Left kidney (tissue), 2 donors: ENCODE measurements around the gene NTF3. TPM values are rescaled to one million over a fixed set of nuclear protein-coding genes. Genes with fewer than 3 reads are reported as not detected.

ENCODE experiments used
- DNase-seq: peaks from one replicate; pipeline ENCODE4 v3.0.0-alpha.2; 2013
- polyA plus RNA-seq: library from polyadenylated mRNA; unstranded; fragments of 120-200 nt; gene quantifications from one replicate; pipeline ENCODE4 v1.2.1, GENCODE V29; 2013; ENCODE audit not compliant: insufficient read length

The NTF3 gene
- polyA plus RNA-seq, 1 donor: 4.1 TPM

DNA sequence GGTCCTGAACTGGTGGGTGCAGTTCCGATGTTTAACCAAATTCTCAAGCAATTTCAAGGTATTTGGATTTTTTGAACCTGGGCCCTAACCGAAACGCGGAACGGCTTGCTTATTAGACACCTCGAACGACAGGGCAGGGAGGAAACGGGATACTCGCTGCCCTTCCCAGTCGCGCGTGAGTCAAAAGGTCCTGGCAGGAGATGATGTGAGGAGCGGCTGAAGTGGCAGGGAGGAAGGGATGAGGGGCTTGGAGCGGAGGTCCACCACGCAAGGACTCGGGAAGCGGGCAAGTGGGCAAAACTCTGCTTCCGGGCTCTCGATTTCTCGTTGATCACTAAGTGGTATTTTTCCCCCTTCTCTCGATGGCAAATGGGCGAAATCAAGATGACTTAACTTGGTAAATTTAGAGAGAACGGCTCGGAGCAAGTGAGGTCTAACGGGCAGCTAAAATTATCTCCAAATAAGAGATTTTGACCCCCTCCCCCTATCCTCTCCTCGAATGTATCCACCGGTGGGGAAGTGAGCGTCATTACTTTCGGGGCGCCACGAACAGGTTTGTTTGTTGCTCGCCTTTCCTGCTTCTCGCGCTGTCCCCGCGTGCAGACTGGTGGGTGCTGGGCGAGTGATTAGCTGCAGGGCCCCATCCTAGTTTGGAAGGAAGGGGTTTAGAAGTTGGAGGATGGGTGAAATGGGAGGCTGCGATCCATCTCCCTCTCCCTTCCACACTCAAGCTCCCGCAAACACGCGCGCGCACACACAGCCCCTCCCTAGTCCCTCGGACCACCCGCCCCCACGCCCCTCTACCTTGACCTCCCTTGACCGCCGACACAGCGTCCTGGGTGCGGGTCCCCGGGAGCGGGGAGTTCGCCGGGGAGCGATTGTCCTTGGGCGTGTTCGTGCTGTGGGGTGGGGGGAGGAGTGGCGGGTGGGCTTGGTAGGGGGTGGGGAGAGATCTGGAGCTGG, 986 bp upstream of the NTF3 start:
- no peak for DNase-seq

GRCh38 chr12:5433081-5433844, 1.4 kb downstream of the NTF3 start:
- DNase-seq: no peak

DNA sequence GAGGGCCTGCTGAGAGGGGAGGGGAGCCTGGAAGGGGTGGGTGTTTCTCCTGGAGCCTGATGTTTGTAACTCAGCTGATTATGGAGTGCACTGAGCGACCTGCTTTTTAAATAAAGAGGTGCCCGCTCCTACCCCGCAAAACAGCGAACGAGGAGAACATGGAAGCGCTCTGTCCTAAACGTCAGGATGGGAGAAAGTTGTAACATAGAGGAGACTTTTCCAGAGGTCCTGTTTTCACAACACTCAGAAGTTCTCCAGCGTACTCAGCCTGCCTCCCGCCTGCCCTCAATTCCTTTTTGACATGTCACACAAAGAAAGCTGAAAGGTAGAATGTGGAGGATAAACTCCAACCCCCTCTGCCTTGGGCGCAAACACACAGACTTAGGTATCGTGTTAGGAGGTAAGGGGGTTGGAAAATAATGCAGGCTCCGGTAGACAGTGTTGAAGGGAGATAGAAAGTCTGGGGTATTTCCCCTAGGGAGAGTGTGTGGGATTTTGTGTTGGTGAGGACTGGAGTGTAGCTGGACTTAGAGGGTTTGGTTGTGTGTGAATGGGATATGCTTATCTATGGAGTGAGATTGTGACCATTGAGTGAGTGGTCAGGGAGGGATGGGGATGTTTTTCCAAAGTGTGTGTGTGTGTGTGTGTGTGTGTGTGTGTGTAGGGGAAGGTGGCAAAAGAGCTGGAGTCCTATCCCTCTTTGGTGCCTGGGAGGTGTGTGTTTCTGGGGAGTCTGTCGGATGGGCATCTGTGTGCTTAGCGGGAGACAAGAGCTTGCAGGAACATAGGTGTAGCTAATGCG, 2.1 kb downstream of the NTF3 start:
- no peak for DNase-seq

GRCh38 chr12:5434647-5435560, 3.0 kb downstream of the NTF3 start:
- DNase-seq: no peak

DNA sequence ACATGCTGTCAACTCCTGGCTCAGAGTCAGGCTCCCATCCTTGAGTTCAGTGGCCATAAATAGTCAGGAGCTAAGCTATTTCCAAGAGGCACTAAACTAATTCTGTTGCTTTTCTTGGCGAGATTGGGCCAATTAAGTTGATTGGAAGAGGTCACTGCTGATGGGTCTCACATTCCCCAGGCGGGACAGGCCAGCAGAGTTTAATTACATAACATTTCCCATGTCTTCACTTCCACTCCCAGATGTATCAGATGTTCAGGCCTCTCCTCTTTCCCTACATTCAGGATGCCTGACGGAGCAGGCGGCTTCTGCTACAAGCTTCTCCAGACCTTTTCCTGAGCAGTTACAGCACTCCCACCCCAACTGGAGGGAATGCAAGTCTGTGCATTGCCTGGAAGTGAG, 5.3 kb downstream of the NTF3 start:
- DNase-seq: no peak

DNA sequence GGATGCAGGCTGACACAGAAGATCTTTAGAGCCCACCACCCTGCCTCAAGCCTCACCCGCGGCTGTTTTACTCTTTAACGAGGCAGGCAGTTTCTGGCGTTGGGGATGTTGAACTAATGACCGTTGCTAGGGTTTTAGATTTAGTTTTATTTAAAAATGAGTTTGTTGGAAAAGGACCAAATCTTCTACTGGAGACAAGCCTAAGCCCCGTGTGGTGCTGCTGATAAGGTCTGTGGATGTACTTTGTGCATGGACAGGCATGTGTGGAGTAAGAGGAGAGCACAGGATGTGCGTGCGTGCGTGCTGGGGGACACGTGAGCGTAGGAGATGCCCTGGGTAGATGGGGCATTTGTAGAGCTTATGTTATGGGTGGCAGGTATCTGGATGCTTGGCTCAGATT, 5.7 kb downstream of the NTF3 start:
- no peak for DNase-seq

GRCh38 chr12:5438671-5439200, 6.8 kb downstream of the NTF3 start:
- DNase-seq: no peak

GRCh38 chr12:5439371-5439771, 7.5 kb downstream of the NTF3 start:
- DNase-seq: no peak

GRCh38 chr12:5439788-5440300, 7.9 kb downstream of the NTF3 start:
- no peak for DNase-seq

- no peak for DNase-seq
These were observed 9.1 kb downstream of the NTF3 start for GRCh38 chr12:5440978-5441377.

- DNase-seq: no peak
These were observed 9.8 kb downstream of the NTF3 start for GRCh38 chr12:5441497-5442236.

DNA sequence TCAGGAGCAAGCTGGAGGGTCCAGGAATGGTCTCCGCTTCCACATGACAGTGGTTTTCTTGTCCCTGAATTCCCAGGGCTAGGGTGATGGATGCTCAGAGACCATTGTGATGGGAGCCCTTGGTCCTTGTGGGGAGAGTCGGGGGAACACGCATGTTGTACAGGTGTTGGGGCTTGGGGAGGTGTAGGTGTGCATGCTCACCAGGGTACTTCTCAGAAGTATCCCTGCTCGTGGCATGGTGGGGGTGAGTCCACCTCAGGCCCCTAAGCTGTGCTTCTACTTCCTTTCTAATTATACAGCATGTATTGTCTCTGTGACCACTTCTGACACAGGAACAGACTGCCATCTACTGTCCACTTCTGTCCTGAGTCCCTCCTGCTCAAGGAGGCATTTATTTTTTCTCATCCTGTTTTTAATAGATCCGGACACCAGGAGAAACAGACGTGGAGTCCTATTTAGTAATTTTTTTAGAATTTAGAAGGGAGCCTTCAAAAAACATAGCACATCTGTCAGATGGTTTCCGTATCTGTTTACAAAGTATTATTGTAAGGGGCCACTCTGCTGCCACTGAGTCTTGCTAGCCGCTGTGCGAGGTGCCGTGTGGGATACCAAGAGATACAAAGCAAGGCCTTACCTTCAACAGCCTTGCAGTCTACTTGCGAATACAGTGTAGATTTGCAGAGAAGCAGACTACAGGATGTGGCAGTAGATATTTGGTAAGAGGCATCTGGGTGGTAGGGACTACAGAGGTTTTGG, 10.5 kb downstream of the NTF3 start:
- no peak for DNase-seq

- no peak for DNase-seq
These were observed 12.6 kb downstream of the NTF3 start for GRCh38 chr12:5444520-5444919.

DNA sequence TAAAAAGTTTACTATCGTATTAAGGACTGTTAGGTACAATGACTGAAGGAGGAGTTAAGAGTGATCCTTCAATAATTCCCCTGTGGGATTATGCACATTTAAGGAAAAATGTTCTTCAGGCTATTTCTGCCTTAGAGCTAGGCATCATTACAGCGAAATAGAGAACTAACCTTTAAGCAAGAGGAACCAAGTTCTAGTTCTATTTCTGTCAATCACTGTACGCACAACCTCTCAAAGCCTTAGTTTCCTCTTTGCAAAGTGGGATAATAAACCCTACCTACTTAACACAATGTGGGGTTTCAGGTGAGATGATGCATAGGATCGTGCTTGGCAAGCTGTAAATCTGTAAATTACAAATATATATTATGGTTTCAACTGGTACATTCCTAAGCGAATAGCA, 15.4 kb downstream of the NTF3 start:
- DNase-seq: no peak

DNA sequence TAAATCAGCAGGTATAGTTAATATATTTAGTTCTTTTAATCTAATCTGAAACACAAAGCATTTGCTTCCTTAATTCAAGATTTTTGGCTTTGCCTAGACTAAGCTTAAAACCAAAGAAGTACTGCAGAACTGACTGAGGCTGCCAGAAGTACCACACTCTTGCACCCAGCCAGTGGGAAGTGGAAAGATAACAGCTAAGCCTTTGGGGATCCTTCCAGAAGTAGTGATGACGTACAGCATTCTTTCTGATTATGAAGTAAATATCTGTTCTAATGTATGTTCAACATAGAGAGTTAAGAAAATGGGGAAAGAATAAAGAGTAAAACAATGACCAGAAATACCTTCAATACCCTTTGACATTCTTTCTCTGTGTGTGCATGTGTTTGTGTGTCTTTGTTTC, 19.3 kb downstream of the NTF3 start:
- DNase-seq: no peak

GRCh38 chr12:5452569-5452968, 20.7 kb downstream of the NTF3 start:
- DNase-seq: no peak

- no peak for DNase-seq
These were observed 21.6 kb downstream of the NTF3 start for GRCh38 chr12:5453466-5453865.

GRCh38 chr12:5455045-5455444, 23.1 kb downstream of the NTF3 start:
- no peak for DNase-seq

DNA sequence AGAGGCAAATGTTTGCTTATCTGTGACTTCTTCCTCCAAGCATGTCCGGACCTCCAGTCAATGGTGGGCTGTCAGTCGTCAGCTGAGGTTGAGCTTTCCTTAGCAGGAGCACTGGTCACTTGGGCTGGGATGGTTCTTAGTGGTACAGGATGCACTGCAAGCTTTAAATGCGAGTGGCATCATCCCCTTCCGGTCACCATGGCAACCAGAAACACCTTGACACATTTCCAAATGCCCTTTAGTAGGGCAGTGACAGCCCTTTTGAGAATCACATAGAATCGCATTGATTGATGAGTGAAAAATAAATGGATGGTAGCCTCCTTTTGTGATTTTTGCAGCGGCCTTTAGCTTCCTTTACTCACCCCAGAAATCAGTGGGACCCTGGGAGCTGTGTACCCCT, 24.1 kb downstream of the NTF3 start:
- DNase-seq: no peak
